ENCODE measurements around the gene TCP1.

GRCh38 chr6:159788753-159789376 lies 537 bp downstream of the TCP1 start:
- TF ChIP-seq EZH2phosphoT487 (IDR thresholded peaks at IDR 0.05; ENCODE audit: low read depth) = no peak
- TF ChIP-seq, protein P1, sequence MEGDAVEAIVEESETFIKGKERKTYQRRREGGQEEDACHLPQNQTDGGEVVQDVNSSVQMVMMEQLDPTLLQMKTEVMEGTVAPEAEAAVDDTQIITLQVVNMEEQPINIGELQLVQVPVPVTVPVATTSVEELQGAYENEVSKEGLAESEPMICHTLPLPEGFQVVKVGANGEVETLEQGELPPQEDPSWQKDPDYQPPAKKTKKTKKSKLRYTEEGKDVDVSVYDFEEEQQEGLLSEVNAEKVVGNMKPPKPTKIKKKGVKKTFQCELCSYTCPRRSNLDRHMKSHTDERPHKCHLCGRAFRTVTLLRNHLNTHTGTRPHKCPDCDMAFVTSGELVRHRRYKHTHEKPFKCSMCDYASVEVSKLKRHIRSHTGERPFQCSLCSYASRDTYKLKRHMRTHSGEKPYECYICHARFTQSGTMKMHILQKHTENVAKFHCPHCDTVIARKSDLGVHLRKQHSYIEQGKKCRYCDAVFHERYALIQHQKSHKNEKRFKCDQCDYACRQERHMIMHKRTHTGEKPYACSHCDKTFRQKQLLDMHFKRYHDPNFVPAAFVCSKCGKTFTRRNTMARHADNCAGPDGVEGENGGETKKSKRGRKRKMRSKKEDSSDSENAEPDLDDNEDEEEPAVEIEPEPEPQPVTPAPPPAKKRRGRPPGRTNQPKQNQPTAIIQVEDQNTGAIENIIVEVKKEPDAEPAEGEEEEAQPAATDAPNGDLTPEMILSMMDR (IDR thresholded peaks at IDR 0.05; ENCODE audit: low read depth, low read length) = no peak

All from OCI-LY3 (cell line).